GM19324 (cell line): Measurements from ENCODE around the gene CPPED1.
"Not testable (repeated sequence)": the region's sequence is repeated elsewhere in the genome, so short reads cannot be mapped to it uniquely, and the experiment has no call there.

Experiments
- ATAC-seq: cut with Tn5 transposase; IDR thresholded peaks from one replicate; pipeline ENCODE4 v1.9.1; 2021; ENCODE audit warnings: mild to moderate bottlenecking, moderate library complexity; ENCODE audit not compliant: unreplicated experiment, low FRiP score

CPPED1 gene, protein sequence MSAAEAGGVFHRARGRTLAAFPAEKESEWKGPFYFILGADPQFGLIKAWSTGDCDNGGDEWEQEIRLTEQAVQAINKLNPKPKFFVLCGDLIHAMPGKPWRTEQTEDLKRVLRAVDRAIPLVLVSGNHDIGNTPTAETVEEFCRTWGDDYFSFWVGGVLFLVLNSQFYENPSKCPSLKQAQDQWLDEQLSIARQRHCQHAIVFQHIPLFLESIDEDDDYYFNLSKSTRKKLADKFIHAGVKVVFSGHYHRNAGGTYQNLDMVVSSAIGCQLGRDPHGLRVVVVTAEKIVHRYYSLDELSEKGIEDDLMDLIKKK

DNA sequence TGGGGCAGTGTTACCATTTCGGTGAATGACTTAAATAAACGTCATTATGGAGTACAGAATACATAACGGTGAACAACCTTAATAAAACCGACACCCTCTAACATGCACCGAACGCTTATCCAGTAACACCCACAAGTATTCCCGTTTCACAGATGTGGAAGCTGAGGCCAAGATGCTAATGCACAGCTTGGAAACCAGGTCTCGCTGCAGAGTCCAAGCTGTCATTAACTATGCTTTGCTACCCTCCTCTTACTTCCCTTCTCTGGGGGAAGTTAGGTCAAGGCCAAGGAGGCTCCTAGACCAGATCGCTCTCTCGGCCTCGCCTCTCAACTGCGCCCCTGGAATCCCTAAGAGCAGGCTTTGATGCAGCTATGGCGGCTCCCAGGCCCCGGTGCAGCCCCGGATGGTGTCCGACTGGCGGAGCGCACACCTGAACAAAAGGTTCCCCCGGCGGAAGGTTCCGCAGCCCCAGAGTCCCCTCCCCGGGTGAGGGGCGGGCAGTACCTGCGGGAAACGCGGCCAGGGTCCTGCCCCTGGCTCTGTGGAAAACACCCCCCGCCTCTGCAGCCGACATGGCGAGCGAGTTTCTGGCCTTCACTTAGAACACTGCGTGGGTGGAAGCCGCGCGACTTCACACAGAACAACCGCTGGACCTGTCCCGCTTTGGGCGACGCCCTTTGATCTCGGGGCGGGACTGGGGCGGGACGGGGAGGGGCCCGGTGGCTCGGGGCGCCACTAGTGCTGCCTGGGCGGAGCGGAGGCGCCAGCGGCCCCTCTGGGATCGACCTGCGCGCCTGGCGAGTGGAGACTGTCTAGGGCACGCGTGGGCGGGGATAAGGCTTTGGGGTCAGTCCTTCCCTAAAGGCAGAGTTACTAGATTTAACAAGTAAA lies at the start of gene CPPED1:
Gene CPPED1 (minus strand): TSS at position 685 of the 891 bp plus-strand sequence. CDS start 111 bp downstream, at position 574.
- peak; percentile 95 for ATAC-seq

DNA sequence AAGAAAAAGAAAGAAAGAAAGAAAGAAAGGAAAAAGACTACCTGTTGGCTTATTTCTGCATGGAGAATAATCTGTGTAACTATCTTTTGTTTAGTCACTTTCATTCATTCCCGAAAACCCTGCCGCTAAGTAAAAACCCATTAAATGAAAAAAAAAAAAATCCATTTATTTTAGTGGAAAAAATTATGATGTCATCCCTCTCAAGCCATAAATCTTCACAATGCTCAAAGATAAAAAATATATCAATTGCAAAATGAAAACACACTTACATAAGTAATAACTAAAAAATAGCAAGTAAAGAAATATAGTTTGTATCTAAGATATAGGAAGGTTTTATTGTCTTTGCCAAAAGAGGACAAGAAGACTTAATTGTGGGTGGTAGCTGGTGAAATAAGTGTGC lies 46.5 kb upstream of the CPPED1 start:
- ATAC-seq = no peak

DNA sequence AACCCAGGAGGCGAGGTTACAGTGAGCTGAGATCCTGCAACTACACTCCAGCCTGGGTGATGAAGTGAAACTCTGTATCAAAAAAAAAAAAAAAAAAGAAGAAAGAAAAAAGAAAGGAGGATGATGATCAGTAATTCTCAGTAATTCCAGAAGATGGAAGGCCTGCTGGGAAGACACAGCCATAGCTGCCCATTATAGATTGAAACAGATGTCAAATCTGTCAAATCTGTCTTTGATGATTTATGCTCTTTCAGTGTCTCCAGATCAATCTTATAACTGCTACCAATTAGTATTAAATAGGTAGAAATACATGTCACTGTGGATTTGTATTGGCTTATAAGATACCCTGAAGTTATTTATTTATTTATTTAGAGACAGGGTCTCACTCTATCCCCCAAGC lies 42.9 kb upstream of the CPPED1 start:
- no peak for ATAC-seq

DNA sequence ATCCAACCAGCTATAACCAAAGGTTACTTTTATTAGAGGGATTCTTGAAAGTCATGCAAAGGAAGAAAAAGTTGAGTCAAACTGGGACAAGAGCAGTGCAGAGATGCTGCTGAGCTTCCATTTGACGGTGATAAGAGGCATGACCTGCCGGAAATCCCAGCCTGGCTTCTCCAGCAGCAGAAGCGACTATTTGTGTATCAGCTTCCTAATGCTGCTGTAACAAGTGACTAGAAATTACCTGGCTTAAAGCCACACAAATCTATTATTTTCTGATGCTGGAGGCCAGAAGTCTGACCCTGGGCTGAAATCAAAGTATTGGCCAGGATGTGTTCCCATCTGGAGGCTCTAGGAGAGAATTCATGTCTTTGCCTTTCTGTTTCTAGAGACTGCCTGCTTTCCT lies 41.6 kb upstream of the CPPED1 start:
- ATAC-seq = no peak

DNA sequence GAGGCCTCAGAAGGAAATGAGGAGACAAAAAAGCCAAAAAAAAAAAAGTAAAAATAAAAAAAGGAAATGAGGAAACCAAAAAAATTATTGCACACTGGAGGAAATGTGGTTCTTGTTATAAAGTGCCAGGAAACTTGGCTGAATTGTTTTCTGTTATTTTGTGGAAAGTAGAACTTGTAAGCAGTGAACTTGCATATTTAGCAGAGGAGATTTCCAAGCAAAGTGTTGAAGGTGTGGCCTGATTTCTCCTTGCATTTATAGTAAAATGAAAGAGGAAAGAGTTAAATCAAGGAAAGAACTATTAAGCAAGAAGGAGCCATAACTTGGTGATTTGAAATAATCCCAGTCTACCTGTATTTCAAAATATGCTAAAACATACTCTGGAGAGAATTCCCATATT lies 34.1 kb upstream of the CPPED1 start:
- no peak for ATAC-seq

DNA sequence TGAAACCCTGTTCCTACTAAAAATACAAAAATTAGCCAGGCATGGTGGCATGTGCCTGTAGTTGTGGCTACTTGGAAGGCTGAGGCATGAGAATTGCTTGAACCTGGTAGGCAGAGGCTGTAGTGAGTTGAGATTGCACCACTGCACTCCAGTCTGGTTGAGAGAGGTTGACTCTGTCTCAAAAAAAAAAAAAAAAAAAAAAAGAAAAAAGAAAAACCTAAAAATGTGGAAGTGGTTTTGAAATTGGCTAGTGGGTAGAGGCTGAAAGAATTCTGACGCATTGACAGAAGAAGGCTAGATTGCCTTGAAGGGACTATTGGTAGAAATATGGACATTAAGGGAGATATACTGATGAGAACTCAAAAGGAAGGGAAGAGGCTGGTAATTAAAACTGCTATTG lies 33.6 kb upstream of the CPPED1 start:
- no peak for ATAC-seq

DNA sequence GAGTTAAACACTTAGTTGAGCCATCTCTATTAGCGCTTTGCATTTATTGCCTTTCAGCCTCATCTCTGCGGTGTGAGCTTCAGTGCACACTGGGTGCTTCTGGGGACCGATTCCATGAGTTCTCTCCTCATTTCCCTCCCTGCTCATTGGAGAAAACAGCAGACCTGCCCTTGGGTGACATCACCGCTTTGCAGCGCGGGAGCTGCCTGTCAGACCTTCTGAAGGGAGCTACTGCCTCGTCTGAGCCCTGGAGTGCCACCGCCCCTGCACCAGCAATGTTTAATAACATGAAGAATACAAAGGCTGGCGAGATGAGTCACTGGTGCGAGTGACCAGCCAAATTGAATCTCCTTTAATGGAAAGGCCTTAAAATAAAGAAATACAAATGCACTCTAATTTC lies 30.2 kb upstream of the CPPED1 start:
- no peak for ATAC-seq

DNA sequence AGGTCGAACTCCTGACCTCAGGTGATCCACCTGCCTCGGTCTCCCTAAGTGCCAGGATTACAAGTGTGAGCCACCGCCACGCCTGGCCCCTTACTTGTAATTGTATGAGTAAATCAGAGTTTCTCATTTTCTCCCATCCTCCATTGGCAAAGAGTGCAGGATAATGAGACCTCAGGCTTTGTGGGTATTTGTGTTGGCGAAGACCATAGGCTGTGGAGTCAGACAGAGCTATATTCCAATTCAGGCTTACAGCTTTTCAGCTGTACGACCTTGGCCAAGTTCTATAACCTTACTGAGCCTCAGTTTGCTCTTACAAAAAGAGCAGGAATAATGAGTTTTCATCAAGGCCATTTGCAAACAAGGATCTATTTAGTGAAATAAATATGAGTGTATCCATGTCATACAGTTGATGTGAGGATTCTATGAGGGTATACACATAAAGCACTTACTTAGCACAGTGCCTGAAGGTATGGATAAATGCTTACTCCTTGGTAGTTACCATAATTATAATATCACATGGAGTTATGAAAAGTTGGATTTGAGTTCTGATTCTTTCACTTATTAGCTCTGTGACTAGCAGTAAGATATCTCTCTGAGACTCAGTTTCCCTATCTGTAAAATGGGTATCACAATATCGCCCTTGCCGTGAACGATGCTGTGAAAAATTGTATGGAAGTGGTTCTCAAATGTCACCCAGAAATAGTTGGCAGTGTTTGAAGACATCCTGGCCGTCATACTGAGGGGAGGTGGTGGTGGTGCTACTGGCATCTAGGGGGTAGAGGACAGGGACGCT lies 25.6 kb upstream of the CPPED1 start:
- ATAC-seq = no peak

DNA sequence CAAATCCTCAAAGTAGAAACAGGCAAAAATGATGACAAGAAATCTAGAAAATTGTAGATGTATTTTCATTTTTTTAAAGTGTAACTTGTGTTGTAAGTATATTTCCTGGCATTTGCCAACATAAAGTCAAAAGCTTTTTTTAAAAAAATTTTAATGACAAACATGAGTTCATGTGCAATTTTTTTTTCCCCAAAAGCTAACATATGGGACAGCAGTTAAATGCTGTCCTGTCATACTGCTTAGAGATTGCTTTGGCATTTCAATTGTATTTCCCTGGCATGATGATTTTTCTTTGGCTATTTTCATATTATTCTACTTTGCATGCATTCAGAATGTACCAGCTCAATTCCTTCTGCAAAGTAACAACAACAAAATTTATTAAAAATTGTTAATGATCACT lies 24.5 kb upstream of the CPPED1 start:
- no peak for ATAC-seq

DNA sequence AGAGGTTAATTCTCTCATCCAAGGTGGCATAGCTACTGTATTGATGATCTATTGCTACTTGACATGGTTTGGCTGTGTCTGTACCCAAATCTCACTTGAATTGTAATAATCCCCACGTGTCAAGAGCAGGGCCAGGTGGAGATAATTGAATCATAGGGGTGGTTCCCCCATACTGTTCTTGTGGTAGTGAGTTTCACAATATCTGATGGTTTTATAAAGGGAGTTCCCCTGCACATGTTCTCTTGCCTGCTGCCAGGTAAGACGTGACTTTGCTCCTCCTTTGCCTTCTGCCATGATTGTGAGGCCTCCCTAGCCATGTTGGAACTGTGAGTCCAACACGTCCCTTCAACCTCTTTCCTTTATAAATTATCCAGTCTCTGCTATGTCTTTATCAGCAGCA lies 22.9 kb upstream of the CPPED1 start:
- ATAC-seq = no peak

DNA sequence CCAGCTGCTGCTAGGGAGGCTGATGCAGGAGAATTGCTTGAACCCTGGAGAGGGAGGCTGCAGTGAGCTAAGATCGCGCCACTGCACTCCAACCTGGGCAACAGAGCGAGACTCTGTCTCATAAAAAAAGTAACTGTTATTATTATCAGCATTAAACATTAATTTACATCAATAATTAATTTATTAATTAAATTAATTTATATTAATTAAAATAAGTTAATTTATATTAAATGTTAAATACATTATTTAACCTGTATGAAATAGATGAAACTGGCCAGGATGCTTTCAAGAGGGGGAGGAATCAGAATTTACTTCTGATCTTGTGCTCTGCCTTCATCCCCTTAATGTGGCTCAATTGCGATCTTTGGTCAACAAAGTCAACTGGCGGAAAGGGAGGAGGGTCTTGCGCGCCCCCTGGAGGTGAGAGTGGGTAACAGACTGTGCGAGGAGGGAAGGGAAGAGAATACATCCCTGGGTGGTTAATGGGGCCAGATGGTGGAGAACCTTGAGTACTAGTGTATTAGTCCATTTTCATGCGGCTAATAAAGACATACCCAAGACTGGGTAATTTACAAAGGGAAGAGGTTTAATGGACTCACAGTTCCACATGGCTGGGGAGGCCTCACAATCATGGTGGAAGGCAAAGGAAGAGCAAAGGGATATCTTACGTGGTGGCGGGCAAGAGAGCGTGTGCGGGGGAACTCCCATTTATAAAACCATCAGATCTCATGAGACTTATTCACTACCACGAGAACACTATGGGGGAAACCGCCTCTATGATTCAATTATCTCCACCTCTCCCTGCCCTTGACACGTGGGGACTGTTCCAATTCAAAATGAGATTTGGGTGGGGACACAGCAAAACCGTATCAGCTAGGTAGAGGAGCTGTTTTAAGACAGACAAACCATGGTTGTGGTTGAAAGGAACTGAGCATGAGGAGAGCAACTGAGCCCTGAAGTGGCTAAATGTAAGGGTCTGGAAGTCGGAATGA lies 15.7 kb upstream of the CPPED1 start:
- ATAC-seq = no peak

DNA sequence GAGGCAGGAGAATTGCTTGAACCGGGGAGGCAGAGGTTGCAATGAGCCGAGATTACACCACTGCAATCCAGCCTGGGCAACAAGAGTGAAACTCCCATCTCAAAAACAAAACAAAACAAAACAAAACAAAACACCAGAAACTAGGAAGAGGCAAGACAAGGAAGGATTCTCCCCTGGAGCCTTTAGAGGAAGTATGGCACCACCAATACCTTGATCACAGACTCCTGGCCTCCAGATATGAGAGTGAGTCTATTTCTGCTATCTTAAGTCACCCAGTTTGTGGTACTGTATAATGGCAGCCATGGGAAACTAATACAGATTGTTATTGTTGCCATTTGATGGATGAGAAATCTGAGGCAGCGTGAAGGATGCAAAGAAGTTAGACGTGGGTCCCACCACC lies 14.6 kb upstream of the CPPED1 start:
- ATAC-seq = no peak

DNA sequence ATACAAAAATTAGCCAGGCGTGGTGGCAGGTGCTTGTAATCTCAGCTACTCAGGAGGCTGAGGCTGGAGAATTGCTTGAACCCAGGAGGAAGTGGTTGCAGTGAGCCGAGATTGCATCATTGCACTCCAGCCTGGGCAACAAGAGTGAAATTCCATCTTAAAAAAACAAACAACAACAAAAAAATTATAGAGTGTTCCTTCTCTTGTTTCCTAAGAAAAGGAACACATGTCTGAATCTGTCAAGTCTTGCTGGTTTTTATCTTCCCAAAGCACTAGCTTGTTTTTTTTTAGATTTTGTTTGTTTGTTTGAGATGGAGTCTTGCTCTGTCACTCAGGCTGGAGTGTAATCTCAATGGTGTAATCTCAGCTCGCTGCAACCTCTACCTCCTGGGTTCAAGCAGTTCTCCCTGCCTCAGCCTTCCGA lies 13.1 kb upstream of the CPPED1 start:
- not testable (repeated sequence) for ATAC-seq

DNA sequence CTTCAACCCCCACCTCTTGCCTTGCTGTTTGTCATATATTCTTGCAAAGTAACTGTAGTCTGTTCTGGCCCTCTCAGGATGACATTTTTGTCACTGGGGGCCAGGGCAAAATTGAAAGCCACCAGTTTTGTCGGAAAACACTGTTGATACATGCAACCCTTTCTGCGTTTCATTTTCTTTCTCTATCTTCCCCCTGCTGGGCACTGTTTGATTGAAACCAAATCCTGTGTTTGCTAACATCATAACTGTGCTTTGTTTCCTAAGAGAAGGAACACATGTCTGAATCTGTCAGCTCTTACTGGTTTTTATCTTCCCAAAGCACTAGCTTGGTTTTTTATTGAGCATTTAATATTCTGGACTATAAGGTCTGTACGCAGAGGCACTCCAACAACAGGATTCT lies 11.7 kb upstream of the CPPED1 start:
- no peak for ATAC-seq

DNA sequence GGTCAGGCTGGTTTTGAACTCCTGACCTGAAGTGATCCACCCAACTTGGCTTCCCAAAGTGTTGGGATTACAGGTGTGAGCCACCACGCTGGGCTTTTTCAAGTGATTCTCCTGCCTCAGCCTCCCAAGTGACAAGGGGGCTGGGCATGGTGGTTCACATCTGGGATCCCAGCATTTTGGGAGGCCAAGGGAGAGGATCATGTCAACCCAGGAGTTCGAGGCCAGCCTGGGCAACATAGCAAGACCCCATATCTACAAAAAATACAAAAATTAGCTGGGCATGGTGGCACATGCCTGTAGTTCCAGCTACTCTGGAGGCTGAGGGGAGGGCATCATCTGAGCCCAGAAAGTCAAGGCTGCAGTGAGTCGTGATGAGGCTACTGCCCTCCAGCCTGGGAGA lies 10.0 kb upstream of the CPPED1 start:
- ATAC-seq = not testable (repeated sequence)

DNA sequence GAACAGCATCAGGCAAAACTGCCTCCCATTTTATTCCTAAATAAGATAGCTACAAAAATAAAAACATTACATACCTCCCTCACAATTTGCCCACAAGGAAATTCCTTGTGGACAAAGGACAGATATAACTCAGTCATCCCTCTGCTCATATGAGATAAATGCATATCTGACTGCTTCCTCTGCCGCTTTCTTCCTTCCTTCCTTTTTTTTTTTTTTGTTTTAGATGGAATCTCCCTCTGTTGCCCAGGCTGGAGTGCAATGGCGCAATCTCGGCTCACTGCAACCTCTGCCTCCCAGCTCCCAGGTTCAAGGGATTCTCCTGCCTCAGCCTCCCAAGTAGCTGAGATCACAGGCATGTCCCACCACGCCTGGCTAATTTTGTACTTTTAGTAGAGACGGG lies 9.6 kb upstream of the CPPED1 start:
- not testable (repeated sequence) for ATAC-seq

DNA sequence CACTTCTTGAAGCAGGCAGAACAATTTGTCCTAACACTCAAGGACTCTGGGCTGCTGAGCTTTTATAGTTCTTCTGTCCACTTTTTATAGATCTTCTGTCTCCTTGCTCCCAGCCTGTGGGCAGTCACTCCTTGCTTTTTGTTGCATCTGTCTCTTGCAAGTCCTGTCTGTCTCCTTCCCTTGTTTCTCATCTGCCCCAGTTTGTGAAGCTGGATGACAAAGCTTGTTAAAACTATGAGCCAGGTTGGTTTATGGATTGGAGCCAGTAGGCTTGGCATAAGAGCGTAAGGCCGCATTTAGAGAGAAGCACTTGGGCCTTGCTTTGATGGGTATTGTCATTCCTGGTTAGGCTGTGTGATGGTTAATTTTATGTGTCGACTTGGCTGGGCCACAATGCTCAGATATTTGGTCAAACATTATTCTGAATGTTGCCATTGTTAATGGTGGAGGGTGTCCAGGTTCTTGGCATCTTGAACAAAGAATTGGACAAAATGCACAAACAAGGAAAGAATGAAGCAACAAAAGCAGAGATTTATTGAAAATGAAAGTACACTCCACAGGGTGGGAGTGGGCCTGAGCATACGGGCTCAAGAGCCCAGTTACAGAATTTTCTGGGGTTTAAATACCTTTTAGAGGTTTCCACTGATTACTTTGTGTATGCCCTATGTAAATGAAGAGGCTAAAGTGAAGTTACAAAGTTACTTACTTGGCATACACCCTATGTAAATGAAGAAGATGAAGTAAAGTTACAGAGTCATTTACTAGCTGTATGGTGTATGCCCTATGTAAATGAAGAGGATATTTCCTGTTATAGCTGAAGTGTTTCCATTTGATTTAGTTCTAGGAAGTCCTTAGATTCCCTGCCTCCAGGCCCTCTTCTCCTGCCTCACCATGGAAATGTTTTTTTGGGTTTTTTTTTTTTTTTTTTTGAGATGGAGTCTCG lies 8.0 kb upstream of the CPPED1 start:
- ATAC-seq = no peak

DNA sequence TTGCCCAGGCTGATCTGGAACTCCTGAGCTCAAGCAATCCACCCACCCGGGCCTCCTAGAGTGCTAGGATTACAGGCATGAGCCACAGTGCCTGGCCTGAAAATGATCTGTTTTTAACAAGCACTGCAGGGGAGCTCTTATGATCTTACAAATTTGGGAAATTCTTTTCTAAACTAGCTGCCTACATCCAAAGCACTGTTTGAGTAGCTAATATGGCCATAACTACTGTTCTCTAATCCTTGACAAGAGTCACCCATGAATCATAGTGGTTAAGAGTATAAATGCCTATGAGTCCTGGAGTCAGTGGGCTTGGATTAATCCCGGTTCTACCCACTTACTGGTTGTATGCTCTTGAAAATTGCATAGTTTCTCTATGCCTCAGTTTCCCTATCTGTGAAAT lies 1.4 kb upstream of the CPPED1 start:
- no peak for ATAC-seq

DNA sequence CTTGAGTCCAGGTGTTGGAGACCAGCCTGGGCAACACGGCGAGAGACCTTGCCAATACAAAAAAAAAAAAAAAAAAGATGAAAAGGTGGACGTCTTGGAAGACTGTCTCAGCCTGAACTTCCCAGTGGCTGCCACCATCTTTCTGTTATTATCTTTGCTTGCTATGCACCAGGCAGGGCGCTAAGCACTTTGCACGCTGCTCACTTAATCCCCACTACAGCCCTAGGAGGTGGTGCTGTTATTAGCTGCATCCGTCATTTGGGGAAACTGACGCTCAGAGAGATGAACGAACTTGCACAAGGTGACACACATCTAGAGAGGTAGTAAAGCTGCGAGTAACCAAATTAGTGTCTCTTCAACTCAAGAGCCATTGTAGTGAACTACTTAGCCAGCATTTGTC lies 708 bp upstream of the CPPED1 start:
- ATAC-seq = no peak
